ENCODE results near the gene IGF2R.
"Not testable (repeated sequence)": the region's sequence is repeated elsewhere in the genome, so short reads cannot be mapped to it uniquely, and the experiment has no call there.

IGF2R gene

GRCh38 chr6:160122744-160123143 lies 153.9 kb downstream of the IGF2R start:
- H3K4me3 ChIP-seq (ENCODE audit: low read depth, low read length) = no peak overlapping the region
- no peak for DNase-seq (ENCODE audit: low read depth)
- no peak for TF ChIP-seq MYC (IDR thresholded peaks at IDR 0.05; ENCODE audit: low read depth, low read length)
- no peak for TF ChIP-seq MAX (IDR thresholded peaks at IDR 0.05; ENCODE audit: low read depth, low read length)
- no peak for TF ChIP-seq POLR2A (IDR thresholded peaks at IDR 0.05; ENCODE audit: extremely low read depth, insufficient read length)
- no peak for TF ChIP-seq CTCF (IDR thresholded peaks at IDR 0.05; ENCODE audit: low read depth, low read length)

GRCh38 chr6:160124007-160124406 lies 155.1 kb downstream of the IGF2R start:
- DNase-seq (ENCODE audit: low read depth) = no peak
- TF ChIP-seq MAX (IDR thresholded peaks at IDR 0.05; ENCODE audit: low read depth, low read length) = no peak
- no peak for TF ChIP-seq POLR2A (IDR thresholded peaks at IDR 0.05; ENCODE audit: extremely low read depth, insufficient read length)
- no peak for TF ChIP-seq MYC (IDR thresholded peaks at IDR 0.05; ENCODE audit: low read depth, low read length)
- TF ChIP-seq CTCF (IDR thresholded peaks at IDR 0.05; ENCODE audit: low read depth, low read length) = no peak
- no peak overlapping the region for H3K4me3 ChIP-seq (ENCODE audit: low read depth, low read length)

- no peak for TF ChIP-seq MYC (IDR thresholded peaks at IDR 0.05; ENCODE audit: low read depth, low read length)
- TF ChIP-seq MAX (IDR thresholded peaks at IDR 0.05; ENCODE audit: low read depth, low read length) = no peak
- no peak for TF ChIP-seq POLR2A (IDR thresholded peaks at IDR 0.05; ENCODE audit: extremely low read depth, insufficient read length)
- TF ChIP-seq CTCF (IDR thresholded peaks at IDR 0.05; ENCODE audit: low read depth, low read length) = no peak
- DNase-seq (ENCODE audit: low read depth) = no peak
- no peak overlapping the region for H3K4me3 ChIP-seq (ENCODE audit: low read depth, low read length)
Observed at GRCh38 chr6:160124605-160125004, 155.7 kb downstream of the IGF2R start.

- not testable (repeated sequence) for H3K4me3 ChIP-seq (ENCODE audit: low read depth, low read length); DNase-seq (ENCODE audit: low read depth)
Observed at GRCh38 chr6:160125105-160125504, 156.2 kb downstream of the IGF2R start.

GRCh38 chr6:160127270-160128124 lies 158.6 kb downstream of the IGF2R start:
- no peak overlapping the region for H3K4me3 ChIP-seq (ENCODE audit: low read depth, low read length)
- DNase-seq (ENCODE audit: low read depth) = no peak
- no peak for TF ChIP-seq POLR2A (IDR thresholded peaks at IDR 0.05; ENCODE audit: extremely low read depth, insufficient read length)
- no peak for TF ChIP-seq MAX (IDR thresholded peaks at IDR 0.05; ENCODE audit: low read depth, low read length)
- no peak for TF ChIP-seq CTCF (IDR thresholded peaks at IDR 0.05; ENCODE audit: low read depth, low read length)
- TF ChIP-seq MYC (IDR thresholded peaks at IDR 0.05; ENCODE audit: low read depth, low read length) = no peak

- TF ChIP-seq MAX (IDR thresholded peaks at IDR 0.05; ENCODE audit: low read depth, low read length) (no peak), CTCF (IDR thresholded peaks at IDR 0.05; ENCODE audit: low read depth, low read length) (no peak)
- DNase-seq (ENCODE audit: low read depth) = no peak
- H3K4me3 ChIP-seq (ENCODE audit: low read depth, low read length) = no peak overlapping the region
Observed at GRCh38 chr6:160128125-160128683, 159.3 kb downstream of the IGF2R start.
